Central memory CD8-positive, alpha-beta T cell (primary cell): ENCODE measurements around the gene MRPS6.

Experiments
- ATAC-seq: fragments of 150-1000 bp; cut with Tn5 transposase; replicated peaks from 2 replicates; pipeline ENCODE4 v1.10.0; 2022; ENCODE audit warnings: mild to moderate bottlenecking, moderate FRiP score, moderate number of reproducible peaks; ENCODE audit not compliant: poor library complexity, severe bottlenecking; ENCODE audit errors: extremely low read depth
- DNase-seq, 2 donors: peaks; one replicate each; pipeline ENCODE4 v3.0.0; 2021; ENCODE audit warnings: low spot score in 2 of 2
- H3K27ac Mint-ChIP-seq: one replicate; pipeline ENCODE4 v1.8.0; 2022; ENCODE audit warnings: low read depth, mild to moderate bottlenecking, moderate library complexity, mixed read lengths
- H3K27me3 Mint-ChIP-seq: one replicate; pipeline ENCODE4 v1.8.0; 2022; ENCODE audit warnings: mixed read lengths
- H3K36me3 Mint-ChIP-seq: one replicate; pipeline ENCODE4 v1.8.0; 2022; ENCODE audit warnings: mild to moderate bottlenecking, moderate library complexity, mixed read lengths; ENCODE audit not compliant: insufficient read depth
- H3K4me1 Mint-ChIP-seq: one replicate; pipeline ENCODE4 v1.8.0; 2022; ENCODE audit warnings: mixed read lengths
- H3K4me3 Mint-ChIP-seq: one replicate; pipeline ENCODE4 v1.8.0; 2022; ENCODE audit warnings: mild to moderate bottlenecking, moderate library complexity, mixed read lengths
- H3K9me3 Mint-ChIP-seq: one replicate; pipeline ENCODE4 v1.8.0; 2022; ENCODE audit warnings: mixed read lengths

The MRPS6 gene

DNA sequence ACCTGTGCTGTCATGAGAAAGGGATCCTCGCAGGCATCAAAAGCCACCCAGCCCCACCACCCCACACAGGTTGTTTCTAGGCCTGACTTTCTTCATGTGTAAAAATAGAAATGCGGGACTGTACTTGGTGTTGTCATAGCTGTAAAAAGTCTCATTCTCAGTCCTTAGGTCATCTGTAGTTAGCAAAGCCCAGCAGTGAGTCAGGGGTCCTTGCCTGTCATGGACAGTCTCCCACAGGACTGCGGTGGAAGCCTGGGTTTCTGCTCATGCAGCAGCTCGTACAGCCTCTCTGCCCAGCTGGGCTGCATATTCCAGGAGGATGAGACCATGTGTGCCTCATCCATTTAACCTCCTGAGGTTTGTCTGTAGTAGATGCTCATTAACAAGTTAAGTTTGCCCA lies 58.2 kb downstream of the MRPS6 start:
- H3K4me1 Mint-ChIP-seq, result peaks cover 79% of the 10 kb centered on the region
- ATAC-seq, result no peak
- peaks cover 8% of the 10 kb centered on the region for H3K36me3 Mint-ChIP-seq
- H3K27ac Mint-ChIP-seq, result no peak overlapping the region
- no peaks in the 10 kb centered on the region for H3K9me3 Mint-ChIP-seq
- H3K4me3 Mint-ChIP-seq, result no peak overlapping the region
- no peak for DNase-seq
- H3K27me3 Mint-ChIP-seq, result no peaks in the 10 kb centered on the region

GRCh38 chr21:34132202-34132601 lies 58.8 kb downstream of the MRPS6 start:
- DNase-seq, result no peak
- no peak for ATAC-seq
- Mint-ChIP-seq H3K9me3 (no peaks in the 10 kb centered on the region), H3K27ac (no peak overlapping the region), H3K4me1 (peaks cover 80% of the 10 kb centered on the region), H3K36me3 (peaks cover 8% of the 10 kb centered on the region), H3K27me3 (no peaks in the 10 kb centered on the region), H3K4me3 (no peak overlapping the region)

GRCh38 chr21:34132926-34133325 lies 59.5 kb downstream of the MRPS6 start:
- Mint-ChIP-seq H3K36me3 (peaks cover 10% of the 10 kb centered on the region), H3K4me3 (no peak overlapping the region), H3K9me3 (no peaks in the 10 kb centered on the region), H3K27ac (peak overlapping the region; percentile 4), H3K4me1 (peaks cover 73% of the 10 kb centered on the region), H3K27me3 (no peaks in the 10 kb centered on the region)
- ATAC-seq, result no peak
- DNase-seq, result no peak

GRCh38 chr21:34133392-34133791 lies 60.0 kb downstream of the MRPS6 start:
- Mint-ChIP-seq H3K4me1 (peaks cover 68% of the 10 kb centered on the region), H3K36me3 (peaks cover 8% of the 10 kb centered on the region), H3K27me3 (no peaks in the 10 kb centered on the region), H3K4me3 (no peak overlapping the region), H3K27ac (peak overlapping the region; percentile 4), H3K9me3 (no peaks in the 10 kb centered on the region)
- no peak for ATAC-seq
- no peak for DNase-seq

GRCh38 chr21:34133802-34134201 lies 60.4 kb downstream of the MRPS6 start:
- DNase-seq (no peak), ATAC-seq (no peak)
- Mint-ChIP-seq H3K27ac (peak overlapping the region; percentile 4), H3K36me3 (peaks cover 8% of the 10 kb centered on the region), H3K4me1 (peaks cover 64% of the 10 kb centered on the region), H3K27me3 (no peaks in the 10 kb centered on the region), H3K4me3 (no peak overlapping the region), H3K9me3 (no peaks in the 10 kb centered on the region)

GRCh38 chr21:34135330-34135729 lies 62.0 kb downstream of the MRPS6 start:
- peaks cover 56% of the 10 kb centered on the region for H3K4me1 Mint-ChIP-seq
- H3K9me3 Mint-ChIP-seq, result no peaks in the 10 kb centered on the region
- H3K4me3 Mint-ChIP-seq, result no peak overlapping the region
- no peaks in the 10 kb centered on the region for H3K27me3 Mint-ChIP-seq
- ATAC-seq (no peak), DNase-seq (no peak)
- H3K36me3 Mint-ChIP-seq, result peaks cover 8% of the 10 kb centered on the region
- H3K27ac Mint-ChIP-seq, result no peak overlapping the region

GRCh38 chr21:34141373-34141772 lies 68.0 kb downstream of the MRPS6 start:
- H3K4me1 Mint-ChIP-seq, result peaks cover 34% of the 10 kb centered on the region
- no peak overlapping the region for H3K27ac Mint-ChIP-seq
- H3K27me3 Mint-ChIP-seq, result no peaks in the 10 kb centered on the region
- ATAC-seq (no peak), DNase-seq (no peak)
- no peak overlapping the region for H3K4me3 Mint-ChIP-seq
- no peaks in the 10 kb centered on the region for H3K9me3 Mint-ChIP-seq
- peaks cover 16% of the 10 kb centered on the region for H3K36me3 Mint-ChIP-seq

DNA sequence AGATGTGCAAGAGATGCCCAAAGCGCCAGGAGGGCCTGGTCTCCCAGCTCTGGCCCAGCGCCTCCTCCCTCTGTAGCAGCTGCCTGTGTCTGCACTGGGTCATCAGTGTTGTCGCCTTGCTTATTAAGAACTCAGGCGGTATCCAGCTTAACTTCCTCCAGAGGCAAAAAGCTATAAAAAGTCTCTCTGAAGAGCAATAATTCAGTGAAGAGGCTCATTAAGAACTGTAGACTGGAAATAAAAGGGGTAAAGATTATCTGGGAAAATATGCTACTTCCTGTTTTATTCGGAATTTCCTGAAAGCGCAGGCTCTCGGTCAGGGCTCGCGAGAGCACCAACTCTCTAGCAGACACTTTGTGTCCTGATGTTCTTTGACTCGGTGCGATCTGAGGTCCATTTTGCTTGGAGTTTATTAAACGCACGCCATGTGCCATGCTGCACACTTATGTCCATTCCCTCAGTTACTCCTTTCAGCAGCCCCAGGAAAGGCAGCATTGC lies 70.4 kb downstream of the MRPS6 start:
- no peaks in the 10 kb centered on the region for H3K27me3 Mint-ChIP-seq
- no peaks in the 10 kb centered on the region for H3K9me3 Mint-ChIP-seq
- H3K27ac Mint-ChIP-seq, result no peak overlapping the region
- no peak overlapping the region for H3K4me3 Mint-ChIP-seq
- DNase-seq (no peak), ATAC-seq (no peak)
- H3K36me3 Mint-ChIP-seq, result peaks cover 19% of the 10 kb centered on the region
- H3K4me1 Mint-ChIP-seq, result peaks cover 37% of the 10 kb centered on the region

- no peak for ATAC-seq
- Mint-ChIP-seq H3K4me1 (peaks cover 37% of the 10 kb centered on the region), H3K27ac (no peak overlapping the region), H3K36me3 (peaks cover 19% of the 10 kb centered on the region), H3K4me3 (no peak overlapping the region), H3K27me3 (no peaks in the 10 kb centered on the region), H3K9me3 (no peaks in the 10 kb centered on the region)
- DNase-seq, result no peak
Observed at GRCh38 chr21:34144224-34144623, 70.8 kb downstream of the MRPS6 start.

DNA sequence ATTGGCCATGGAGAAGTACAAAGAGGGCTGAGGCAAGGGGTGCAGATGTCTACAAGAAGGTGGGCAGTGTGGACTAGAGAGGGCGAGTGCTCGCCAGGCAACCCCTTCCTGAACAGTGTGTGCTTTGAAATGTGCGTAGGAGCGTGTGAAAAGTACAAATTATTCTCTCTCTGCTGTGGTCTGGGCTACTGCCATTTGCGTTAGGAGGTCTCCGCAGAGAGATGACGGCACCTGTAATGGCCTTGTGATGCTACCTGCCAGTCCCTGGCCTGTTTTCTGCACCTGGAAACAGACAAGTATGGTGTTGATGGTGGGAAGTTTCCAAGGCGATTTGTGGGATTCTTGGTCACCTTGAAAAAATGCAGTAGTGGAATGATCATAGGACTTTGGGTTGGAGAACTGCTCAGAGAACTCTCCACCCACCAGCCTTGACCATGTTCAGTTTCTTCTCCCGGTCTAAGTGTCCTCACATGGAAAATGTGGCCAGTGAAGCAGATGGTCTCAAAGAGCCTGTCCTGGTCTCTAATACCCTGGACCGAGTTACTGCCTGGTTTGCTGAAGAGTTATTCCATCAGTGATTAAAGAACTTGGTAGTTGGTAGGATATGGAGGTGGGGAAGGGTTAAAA lies 74.5 kb downstream of the MRPS6 start:
- peaks cover 11% of the 10 kb centered on the region for H3K36me3 Mint-ChIP-seq
- ATAC-seq (no peak), DNase-seq (no peak)
- H3K27me3 Mint-ChIP-seq, result no peaks in the 10 kb centered on the region
- H3K27ac Mint-ChIP-seq, result no peak overlapping the region
- H3K9me3 Mint-ChIP-seq, result no peaks in the 10 kb centered on the region
- H3K4me3 Mint-ChIP-seq, result no peak overlapping the region
- peaks cover 22% of the 10 kb centered on the region for H3K4me1 Mint-ChIP-seq

- DNase-seq, result no peak
- Mint-ChIP-seq H3K27me3 (no peaks in the 10 kb centered on the region), H3K9me3 (no peaks in the 10 kb centered on the region), H3K27ac (no peak overlapping the region), H3K36me3 (peaks cover 9% of the 10 kb centered on the region), H3K4me1 (peaks cover 27% of the 10 kb centered on the region), H3K4me3 (no peak overlapping the region)
- no peak for ATAC-seq
Observed at GRCh38 chr21:34148419-34148804, 75.0 kb downstream of the MRPS6 start.

DNA sequence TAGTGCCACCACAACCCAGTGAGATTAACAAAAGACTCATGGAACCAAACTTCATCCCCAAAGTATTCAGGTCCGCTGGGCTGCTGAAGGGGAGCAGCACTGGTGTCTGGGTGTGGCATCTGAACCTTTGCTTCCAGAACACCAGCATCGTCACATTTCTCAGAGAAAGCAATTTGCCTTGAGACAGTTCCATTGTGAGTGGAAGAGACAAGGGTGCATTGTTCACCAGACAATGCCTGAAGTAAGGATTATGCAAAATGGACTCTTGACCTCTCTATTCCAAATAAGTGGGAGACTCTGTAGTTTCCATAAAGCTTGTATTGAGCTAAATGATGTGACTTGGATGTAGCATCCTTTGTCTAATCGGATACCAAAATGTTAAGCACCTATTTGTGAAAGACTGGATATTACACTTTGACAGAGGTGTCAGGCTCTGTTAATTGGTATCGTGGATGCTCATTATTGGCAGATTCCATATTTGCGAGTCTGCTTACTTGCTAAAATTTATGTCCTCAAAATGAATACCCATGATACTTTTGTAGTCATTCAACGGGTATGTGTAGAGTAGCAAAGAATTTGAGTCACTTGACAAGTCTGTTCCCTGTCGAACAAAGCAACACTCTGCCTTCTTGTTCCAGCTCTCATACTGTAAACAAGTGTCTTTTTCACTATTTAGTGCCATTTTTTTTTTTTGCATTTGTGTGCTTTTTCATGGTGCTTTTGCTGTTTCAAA lies 75.6 kb downstream of the MRPS6 start:
- H3K27ac Mint-ChIP-seq, result no peak overlapping the region

DNA sequence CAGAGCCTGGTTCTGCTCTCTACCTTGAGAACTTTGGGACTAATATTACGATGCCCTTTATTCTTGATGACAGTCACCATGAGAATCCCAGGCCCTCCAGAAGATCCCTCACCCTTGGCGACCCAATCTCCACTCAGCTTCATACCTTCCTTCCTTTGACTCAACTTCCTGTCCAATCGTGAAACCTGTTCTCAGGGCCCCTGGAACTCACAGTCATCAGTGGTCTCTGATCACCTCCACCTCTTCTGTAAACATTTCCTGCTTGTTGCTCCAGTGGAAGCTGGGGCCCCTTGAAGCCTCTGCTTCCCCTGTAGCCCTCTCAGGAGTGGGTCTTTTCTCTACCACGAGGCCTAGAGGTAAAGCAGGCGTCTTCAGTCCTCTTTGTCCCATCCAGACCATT lies 79.1 kb downstream of the MRPS6 start:
- peaks cover 3% of the 10 kb centered on the region for H3K36me3 Mint-ChIP-seq
- H3K4me1 Mint-ChIP-seq, result peaks cover 16% of the 10 kb centered on the region
- no peak for DNase-seq
- ATAC-seq, result no peak
- H3K9me3 Mint-ChIP-seq, result no peaks in the 10 kb centered on the region
- H3K27me3 Mint-ChIP-seq, result no peaks in the 10 kb centered on the region
- peak overlapping the region; percentile 38 for H3K27ac Mint-ChIP-seq
- no peak overlapping the region for H3K4me3 Mint-ChIP-seq

More for the DNA sequence above, 75.6 kb downstream of the MRPS6 start:
- Mint-ChIP-seq H3K4me1 (peaks cover 27% of the 10 kb centered on the region), H3K4me3 (no peak overlapping the region), H3K36me3 (peaks cover 7% of the 10 kb centered on the region), H3K9me3 (no peaks in the 10 kb centered on the region), H3K27me3 (no peaks in the 10 kb centered on the region)
- DNase-seq (no peak), ATAC-seq (no peak)
